ENCODE measurements around the gene RAB6D.
"Not testable (repeated sequence)": the region's sequence is repeated elsewhere in the genome, so short reads cannot be mapped to it uniquely, and the experiment has no call there.

DNA sequence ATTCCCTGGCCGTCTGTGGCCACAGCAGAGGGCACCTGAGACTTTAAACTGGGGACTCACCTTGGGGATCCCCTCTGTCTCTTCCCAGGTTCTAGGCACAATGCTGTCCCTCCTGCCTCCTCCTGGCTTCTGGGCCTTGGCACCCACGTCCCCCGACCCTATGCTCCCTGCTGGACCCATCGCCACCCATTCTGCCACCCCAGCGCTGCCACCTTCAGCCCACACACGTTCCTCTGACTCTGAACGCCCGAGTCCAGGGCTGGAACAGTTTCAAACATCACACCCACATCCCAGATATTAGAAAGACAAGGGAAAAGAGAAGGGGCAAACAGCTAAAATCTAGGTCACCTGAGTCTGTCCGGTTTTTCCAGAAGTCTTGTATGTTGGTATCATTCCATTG is 28.0 kb upstream of the RAB6D start:
- TF ChIP-seq, protein P1, sequence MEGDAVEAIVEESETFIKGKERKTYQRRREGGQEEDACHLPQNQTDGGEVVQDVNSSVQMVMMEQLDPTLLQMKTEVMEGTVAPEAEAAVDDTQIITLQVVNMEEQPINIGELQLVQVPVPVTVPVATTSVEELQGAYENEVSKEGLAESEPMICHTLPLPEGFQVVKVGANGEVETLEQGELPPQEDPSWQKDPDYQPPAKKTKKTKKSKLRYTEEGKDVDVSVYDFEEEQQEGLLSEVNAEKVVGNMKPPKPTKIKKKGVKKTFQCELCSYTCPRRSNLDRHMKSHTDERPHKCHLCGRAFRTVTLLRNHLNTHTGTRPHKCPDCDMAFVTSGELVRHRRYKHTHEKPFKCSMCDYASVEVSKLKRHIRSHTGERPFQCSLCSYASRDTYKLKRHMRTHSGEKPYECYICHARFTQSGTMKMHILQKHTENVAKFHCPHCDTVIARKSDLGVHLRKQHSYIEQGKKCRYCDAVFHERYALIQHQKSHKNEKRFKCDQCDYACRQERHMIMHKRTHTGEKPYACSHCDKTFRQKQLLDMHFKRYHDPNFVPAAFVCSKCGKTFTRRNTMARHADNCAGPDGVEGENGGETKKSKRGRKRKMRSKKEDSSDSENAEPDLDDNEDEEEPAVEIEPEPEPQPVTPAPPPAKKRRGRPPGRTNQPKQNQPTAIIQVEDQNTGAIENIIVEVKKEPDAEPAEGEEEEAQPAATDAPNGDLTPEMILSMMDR (IDR thresholded peaks at IDR 0.05), result not testable (repeated sequence)
- not testable (repeated sequence) for TF ChIP-seq POLR2AphosphoS5 (IDR thresholded peaks at IDR 0.05)
